Endothelial cell of umbilical vein (primary cell): ENCODE results near the gene LCLAT1. TPM values are rescaled to one million over a fixed set of nuclear protein-coding genes. Genes with fewer than 3 reads are reported as not detected.

Experiments
- BruUV-seq: library from RNA; stranded (reverse); fragments of 400-500 nt; replicated peaks from 2 replicates; lab custom pipeline; 2021; lab: Mats Ljungman, UMichigan
- CTCF ChIA-PET: fragments of 300-600, 350-600 bp; sonication (Branson Sonifier 250); formaldehyde crosslinking; loops from one replicate; lab custom pipeline; 2021; ENCODE audit warnings: antibody characterized with exemption, inconsistent platforms; lab: Charles Lee
- POLR2A ChIA-PET: fragments of 300-600, 350-600 bp; sonication (Branson Sonifier 250); formaldehyde crosslinking; loops from one replicate; lab custom pipeline; 2021; ENCODE audit warnings: antibody characterized with exemption, inconsistent platforms; lab: Charles Lee
- DNase-seq: peaks from one replicate; pipeline ENCODE4 v3.0.0-alpha.2; 2011; ENCODE audit warnings: low read depth, low spot score
- FAIRE-seq: peaks from 2 replicates; lab custom pipeline; 2011; peaks lifted over from hg19 to GRCh38; lab: Jason Lieb, UNC
- H2AFZ ChIP-seq: 2 replicates; pipeline ENCODE4 v1.6.0; 2012; ENCODE audit warnings: low read depth, low read length, control low read depth, inconsistent platforms
- H3K27ac ChIP-seq: 2 replicates; pipeline ENCODE4 v1.5.1; 2011; ENCODE audit warnings: low read depth, mild to moderate bottlenecking, control low read depth, low read length, moderate library complexity; ENCODE audit not compliant: insufficient read depth
- H3K27me3 ChIP-seq, 2 experiments: 2 replicates each; pipeline versions ENCODE4 v1.6.0 to v1.6.1; 2011; ENCODE audit warnings: low read length in 2 of 2, mixed read lengths in 1 of 2; ENCODE audit not compliant: control insufficient read depth in 2 of 2, insufficient read depth in 2 of 2
- H3K36me3 ChIP-seq, 2 experiments: 2 replicates in 1 of 2; 3 replicates in 1 of 2; pipeline ENCODE4 v1.5.1; 2011; ENCODE audit warnings: low read length in 2 of 2, mild to moderate bottlenecking in 1 of 2, moderate library complexity in 1 of 2; ENCODE audit not compliant: control insufficient read depth in 2 of 2, insufficient read depth in 2 of 2; ENCODE audit errors: extremely low read depth in 1 of 2
- H3K4me1 ChIP-seq: 3 replicates; pipeline ENCODE4 v1.5.1; 2011; ENCODE audit warnings: mild to moderate bottlenecking, low read length; ENCODE audit not compliant: control insufficient read depth, insufficient read depth; ENCODE audit errors: extremely low read depth
- H3K4me2 ChIP-seq: 2 replicates; pipeline ENCODE4 v1.6.1; 2011; ENCODE audit warnings: low read length, control low read depth, mixed read lengths; ENCODE audit not compliant: insufficient read depth
- H3K4me3 ChIP-seq, 3 experiments: fragments of 200-600 bp in 1 of 3; sonication (generic), shearing (Covaris generic) in 1 of 3; replicated peaks in 1 of 3; 2 replicates each; pipeline ENCODE4 v1.5.1; 2011 to 2016; ENCODE audit warnings: control low read depth in 3 of 3, low read length in 3 of 3, mild to moderate bottlenecking in 2 of 3, inconsistent platforms in 1 of 3, low read depth in 1 of 3, moderate library complexity in 1 of 3; ENCODE audit not compliant: insufficient read depth in 1 of 3
- H3K79me2 ChIP-seq: 2 replicates; pipeline ENCODE4 v1.6.0; 2012; ENCODE audit warnings: low read length, inconsistent platforms; ENCODE audit not compliant: control insufficient read depth, insufficient read depth
- H3K9ac ChIP-seq: replicated peaks from 2 replicates; pipeline ENCODE3; 2011; ENCODE audit warnings: low read length, control low read depth; ENCODE audit not compliant: insufficient read depth; ENCODE audit errors: extremely low read depth
- H3K9me1 ChIP-seq: replicated peaks from 3 replicates; pipeline ENCODE4 v1.6.0; 2011; ENCODE audit warnings: mild to moderate bottlenecking, low read length; ENCODE audit not compliant: control insufficient read depth, insufficient read depth; ENCODE audit errors: extremely low read depth
- H3K9me3 ChIP-seq: replicated peaks from 2 replicates; pipeline ENCODE4 v1.5.1; 2012; ENCODE audit warnings: low read length, inconsistent platforms; ENCODE audit not compliant: control insufficient read depth, insufficient read depth
- H4K20me1 ChIP-seq: replicated peaks from 2 replicates; pipeline ENCODE3; 2011; ENCODE audit warnings: mild to moderate bottlenecking, low read length; ENCODE audit not compliant: control insufficient read depth, insufficient read depth; ENCODE audit errors: extremely low read depth
- EZH2 ChIP-seq: IDR thresholded peaks from 2 replicates; pipeline ENCODE4 v1.6.1; 2012; ENCODE audit warnings: borderline replicate concordance, low read depth, mild to moderate bottlenecking, moderate library complexity, low read length, inconsistent platforms; ENCODE audit not compliant: severe bottlenecking
- FOS ChIP-seq: IDR thresholded peaks from 2 replicates; pipeline ENCODE4 v1.6.1; 2011; ENCODE audit warnings: mild to moderate bottlenecking, low read length, moderate library complexity, borderline replicate concordance; ENCODE audit not compliant: insufficient read depth
- GATA2 ChIP-seq: IDR thresholded peaks from 2 replicates; pipeline ENCODE4 v1.7.0; 2011; ENCODE audit warnings: low read depth, mild to moderate bottlenecking, moderate library complexity, mixed read lengths, low read length; ENCODE audit not compliant: insufficient read length, insufficient read depth
- JUN ChIP-seq: IDR thresholded peaks from 2 replicates; pipeline ENCODE4 v1.6.1; 2011; ENCODE audit warnings: borderline replicate concordance, low read depth; ENCODE audit not compliant: insufficient read length, insufficient read depth
- MAX ChIP-seq: IDR thresholded peaks from 2 replicates; pipeline ENCODE4 v1.6.1; 2011; ENCODE audit not compliant: insufficient read depth, insufficient read length
- MYC ChIP-seq: IDR thresholded peaks from one replicate; pipeline ENCODE4 v1.6.1; 2011; ENCODE audit warnings: mild to moderate bottlenecking, low read depth, low read length
- POLR2A ChIP-seq: IDR thresholded peaks from 2 replicates; pipeline ENCODE4 v1.6.1; 2012; ENCODE audit warnings: low read depth, mild to moderate bottlenecking, control low read depth, low read length
- POLR2AphosphoS5 ChIP-seq: IDR thresholded peaks from 2 replicates; pipeline ENCODE4 v1.6.1; 2012; ENCODE audit warnings: low read depth, mild to moderate bottlenecking, control low read depth, low read length, moderate library complexity; ENCODE audit not compliant: insufficient read depth
- dilution Hi-C: fragments of 300-500 bp; cut with MboI; formaldehyde crosslinking; loops from one replicate; pipeline ENCODE4 v1.15.0; 2019; ENCODE audit warnings: low sequenced_read_pairs; ENCODE audit not compliant: extremely low pct_ligation_motif_present
- intact Hi-C: fragments of 100-400 bp; cut with micrococcal nuclease; formaldehyde crosslinking; loops from one replicate; pipeline ENCODE4 v1.10.0; 2022
- polyA plus RNA-seq, 4 experiments: library from polyadenylated mRNA; depleted of rRNA in 3 of 4; stranded (reverse) in 3 of 4; unstranded in 1 of 4; fragments of >200 nt; gene quantifications; 2 replicates each; pipeline versions ENCODE4 v1.2.1 to v1.2.3, GENCODE V29; 2011 to 2012; ENCODE audit warnings: missing spikeins in 1 of 4
- total RNA-seq: library from RNA; stranded (reverse); gene quantifications from 2 replicates; pipeline ENCODE4 v1.2.3, GENCODE V29; 2021
- TF ChIP-seq, protein P1 (sequence below), 2 donors: IDR thresholded peaks; 1 replicate in 1 of 2; 2 replicates in 1 of 2; pipeline ENCODE4 v1.5.1; 2011; ENCODE audit warnings: low read length in 2 of 2, mild to moderate bottlenecking in 2 of 2, moderate library complexity in 2 of 2, control low read depth in 1 of 2, inconsistent platforms in 1 of 2, low read depth in 1 of 2; ENCODE audit not compliant: insufficient read depth in 1 of 2; ENCODE audit errors: extremely low read depth in 1 of 2

The LCLAT1 gene
- total and polyA plus RNA-seq, 2 donors (not counting 3 experiments of a cell fraction or from before 2014, with no cell fraction given), result 6.1 to 20.8 TPM

DNA sequence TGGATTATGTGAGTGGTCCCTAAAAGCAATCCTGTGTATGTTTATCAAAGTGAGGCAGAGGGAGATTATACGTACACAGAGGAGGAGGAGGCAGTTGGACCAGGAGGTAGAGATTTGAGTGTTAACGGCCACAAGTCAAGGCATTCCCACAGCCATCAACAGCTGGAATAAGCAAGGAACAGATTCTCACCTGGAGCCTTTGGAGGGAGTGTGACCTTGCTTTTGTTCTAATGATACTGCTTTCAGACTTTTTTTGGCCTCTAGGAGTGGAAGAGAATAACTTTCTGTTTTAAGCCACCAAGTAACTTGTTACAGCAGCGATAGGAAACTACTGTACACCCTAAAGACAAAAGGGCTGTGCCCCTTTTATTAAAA lies 18.1 kb downstream of the LCLAT1 start:
- no peak overlapping the region for H3K4me3 ChIP-seq
- CTCF ChIA-PET, result no interaction called here
- H3K4me1 ChIP-seq, result no peaks in the 10 kb centered on the region
- H3K9me3 ChIP-seq, result no peaks in the 10 kb centered on the region
- no peak overlapping the region for H3K9ac ChIP-seq
- H3K79me2 ChIP-seq, result peaks cover 12% of the 10 kb centered on the region
- no peaks in the 10 kb centered on the region for H3K36me3 ChIP-seq
- intact Hi-C loops, result no loop called here
- no peak for TF ChIP-seq MYC
- no peak for TF ChIP-seq GATA2
- TF ChIP-seq, protein P1, sequence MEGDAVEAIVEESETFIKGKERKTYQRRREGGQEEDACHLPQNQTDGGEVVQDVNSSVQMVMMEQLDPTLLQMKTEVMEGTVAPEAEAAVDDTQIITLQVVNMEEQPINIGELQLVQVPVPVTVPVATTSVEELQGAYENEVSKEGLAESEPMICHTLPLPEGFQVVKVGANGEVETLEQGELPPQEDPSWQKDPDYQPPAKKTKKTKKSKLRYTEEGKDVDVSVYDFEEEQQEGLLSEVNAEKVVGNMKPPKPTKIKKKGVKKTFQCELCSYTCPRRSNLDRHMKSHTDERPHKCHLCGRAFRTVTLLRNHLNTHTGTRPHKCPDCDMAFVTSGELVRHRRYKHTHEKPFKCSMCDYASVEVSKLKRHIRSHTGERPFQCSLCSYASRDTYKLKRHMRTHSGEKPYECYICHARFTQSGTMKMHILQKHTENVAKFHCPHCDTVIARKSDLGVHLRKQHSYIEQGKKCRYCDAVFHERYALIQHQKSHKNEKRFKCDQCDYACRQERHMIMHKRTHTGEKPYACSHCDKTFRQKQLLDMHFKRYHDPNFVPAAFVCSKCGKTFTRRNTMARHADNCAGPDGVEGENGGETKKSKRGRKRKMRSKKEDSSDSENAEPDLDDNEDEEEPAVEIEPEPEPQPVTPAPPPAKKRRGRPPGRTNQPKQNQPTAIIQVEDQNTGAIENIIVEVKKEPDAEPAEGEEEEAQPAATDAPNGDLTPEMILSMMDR (IDR thresholded peaks at IDR 0.05; ENCODE audit: extremely low read depth in 1 of 2, insufficient read depth in 1 of 2, low read depth in 1 of 2, low read length in 2 of 2), result no peak
- no peak for TF ChIP-seq EZH2
- TF ChIP-seq FOS, result no peak
- TF ChIP-seq POLR2AphosphoS5, result no peak
- TF ChIP-seq POLR2A, result no peak
- TF ChIP-seq JUN, result no peak
- no peak for TF ChIP-seq MAX
- no peaks in the 10 kb centered on the region for H3K9me1 ChIP-seq
- BruUV-seq, result no TSS peak
- H3K27ac ChIP-seq, result no peak overlapping the region
- dilution Hi-C loops, result no loop called here
- POLR2A ChIA-PET, result no interaction called here
- DNase-seq (no peak), FAIRE-seq (no peak)
- H3K4me2 ChIP-seq, result no peak overlapping the region
- no peaks in the 10 kb centered on the region for H4K20me1 ChIP-seq
- no peak overlapping the region for H2AFZ ChIP-seq
- H3K27me3 ChIP-seq, result no peaks in the 10 kb centered on the region
